GM12891 (cell line): ENCODE measurements around the gene PNPLA2.

ENCODE experiments used
- POLR2A ChIP-seq: IDR thresholded peaks from 2 replicates; pipeline ENCODE4 v1.6.1; 2011; ENCODE audit warnings: low read depth, low read length, control low read depth
- POLR2AphosphoS5 ChIP-seq: IDR thresholded peaks from 2 replicates; pipeline ENCODE4 v1.6.1; 2011; ENCODE audit warnings: low read depth, low read length, control low read depth

DNA sequence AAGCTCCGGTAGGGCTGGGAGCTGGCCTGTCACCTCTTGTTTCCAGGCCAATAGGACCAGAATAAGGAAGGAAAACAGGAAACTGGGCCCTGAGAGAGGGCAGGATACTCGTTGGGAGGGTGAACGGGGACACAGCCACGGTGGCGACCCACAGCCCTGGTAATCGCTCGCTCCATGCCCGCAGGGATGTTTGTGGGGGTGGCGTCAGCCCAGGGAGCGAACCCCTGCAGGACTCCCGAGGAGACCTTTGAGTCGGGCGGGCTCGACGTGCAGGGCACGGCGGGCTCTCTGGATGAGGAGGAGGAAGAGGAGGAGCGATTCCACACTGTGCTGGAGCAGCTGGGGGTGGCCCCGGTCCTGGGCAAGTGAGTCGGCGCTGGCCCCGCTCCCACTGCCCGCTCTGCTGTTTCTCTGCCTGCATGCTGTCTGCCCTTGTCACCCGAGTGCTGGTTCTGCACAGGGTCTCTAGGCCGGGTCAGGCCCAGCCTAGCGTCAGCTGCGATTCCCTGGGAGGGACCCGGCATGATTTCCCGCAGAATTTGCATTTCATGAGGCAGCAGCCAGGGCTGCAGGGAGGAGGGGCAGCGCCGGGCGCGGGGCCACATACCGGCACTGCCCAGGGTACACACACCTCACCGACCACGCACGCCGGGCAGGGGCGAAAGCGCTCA is 10.6 kb downstream of the PNPLA2 start:
- TF ChIP-seq POLR2A, result no peak
- TF ChIP-seq POLR2AphosphoS5, result no peak
